HG03442 (cell line): ENCODE results near the gene FGFRL1.

Source experiments
- ATAC-seq: cut with Tn5 transposase; IDR thresholded peaks from one replicate; pipeline ENCODE4 v1.9.1; 2021; ENCODE audit warnings: mild to moderate bottlenecking, moderate library complexity; ENCODE audit not compliant: unreplicated experiment

The FGFRL1 gene

GRCh38 chr4:1004071-1004418 is 7.4 kb upstream of the FGFRL1 start:
- ATAC-seq: no peak

- no peak for ATAC-seq
Measured at GRCh38 chr4:1004557-1005485, 6.6 kb upstream of the FGFRL1 start.

- no peak for ATAC-seq
Measured at GRCh38 chr4:1006856-1007255, 4.6 kb upstream of the FGFRL1 start.

GRCh38 chr4:1008840-1009541 is 2.4 kb upstream of the FGFRL1 start:
- peak; percentile 11 for ATAC-seq

GRCh38 chr4:1009542-1010394 is 1.7 kb upstream of the FGFRL1 start:
- ATAC-seq: peak; percentile 39

- ATAC-seq: no peak
Measured at GRCh38 chr4:1010395-1011021, 918 bp upstream of the FGFRL1 start.

GRCh38 chr4:1011666-1012033 is 224 bp downstream of the FGFRL1 start:
- ATAC-seq: no peak

- ATAC-seq: no peak
Measured at GRCh38 chr4:1012034-1012739, 761 bp downstream of the FGFRL1 start.

- no peak for ATAC-seq
Measured at GRCh38 chr4:1013225-1014073, 2.0 kb downstream of the FGFRL1 start.

GRCh38 chr4:1014291-1015167 is 3.1 kb downstream of the FGFRL1 start:
- no peak for ATAC-seq

- no peak for ATAC-seq
Measured at GRCh38 chr4:1015179-1015578, 3.8 kb downstream of the FGFRL1 start.

- ATAC-seq: no peak
Measured at GRCh38 chr4:1015746-1016145, 4.3 kb downstream of the FGFRL1 start.

- no peak for ATAC-seq
Measured at GRCh38 chr4:1017211-1017610, 5.8 kb downstream of the FGFRL1 start.

GRCh38 chr4:1017706-1018105 is 6.3 kb downstream of the FGFRL1 start:
- ATAC-seq: no peak

- ATAC-seq: no peak
Measured at GRCh38 chr4:1018147-1019020, 7.0 kb downstream of the FGFRL1 start.

- ATAC-seq: no peak
Measured at GRCh38 chr4:1019320-1019719, 7.9 kb downstream of the FGFRL1 start.

GRCh38 chr4:1019729-1020470 is 8.5 kb downstream of the FGFRL1 start:
- no peak for ATAC-seq
